Keratinocyte (primary cell): ENCODE results near the gene MC1R. TPM values are rescaled to one million over a fixed set of nuclear protein-coding genes. Genes with fewer than 3 reads are reported as not detected.

Experiments used
- DNase-seq: peaks from one replicate; pipeline ENCODE4 v3.0.0-alpha.2; 2011; ENCODE audit warnings: low read depth, missing footprints, low spot score
- FAIRE-seq: peaks from 2 replicates; lab custom pipeline; 2011; peaks lifted over from hg19 to GRCh38; lab: Jason Lieb, UNC
- H2AFZ ChIP-seq: 2 replicates; pipeline ENCODE4 v1.6.0; 2012; ENCODE audit warnings: low read length, control low read depth, inconsistent platforms; ENCODE audit not compliant: control insufficient read depth
- H3K27ac ChIP-seq: 2 replicates; pipeline ENCODE4 v1.5.1; 2011; ENCODE audit warnings: low read length; ENCODE audit not compliant: control insufficient read depth, insufficient read depth
- H3K27me3 ChIP-seq: 3 replicates; pipeline ENCODE4 v1.6.0; 2011; ENCODE audit warnings: low read length; ENCODE audit not compliant: control insufficient read depth, insufficient read depth; ENCODE audit errors: extremely low read depth
- H3K36me3 ChIP-seq, 2 experiments: 2 replicates in 1 of 2; 3 replicates in 1 of 2; pipeline ENCODE4 v1.5.1; 2011; ENCODE audit warnings: low read length in 2 of 2, mild to moderate bottlenecking in 1 of 2; ENCODE audit not compliant: control insufficient read depth in 2 of 2, insufficient read depth in 2 of 2; ENCODE audit errors: extremely low read depth in 1 of 2
- H3K4me1 ChIP-seq: 3 replicates; pipeline ENCODE4 v1.5.1; 2011; ENCODE audit warnings: low read length; ENCODE audit not compliant: control insufficient read depth, insufficient read depth; ENCODE audit errors: extremely low read depth
- H3K4me2 ChIP-seq: 3 replicates; pipeline ENCODE4 v1.6.0; 2011; ENCODE audit warnings: low read depth, low read length; ENCODE audit not compliant: control insufficient read depth, insufficient read depth; ENCODE audit errors: extremely low read depth
- H3K4me3 ChIP-seq, 3 experiments: fragments of 200-600 bp in 1 of 3; sonication (generic) in 1 of 3; 2 replicates in 2 of 3; 3 replicates in 1 of 3; pipeline ENCODE4 v1.5.1; 2011 to 2016; ENCODE audit warnings: low read length in 3 of 3, mild to moderate bottlenecking in 3 of 3, control low read depth in 2 of 3, inconsistent platforms in 1 of 3, low read depth in 1 of 3, mixed read lengths in 1 of 3, mixed run types in 1 of 3, moderate library complexity in 1 of 3; ENCODE audit not compliant: control insufficient read depth in 2 of 3, insufficient read depth in 2 of 3; ENCODE audit errors: extremely low read depth in 1 of 3
- H3K79me2 ChIP-seq: 2 replicates; pipeline ENCODE4 v1.6.0; 2012; ENCODE audit warnings: low read length; ENCODE audit not compliant: control insufficient read depth, insufficient read depth
- H3K9ac ChIP-seq: 3 replicates; pipeline ENCODE4 v1.6.0; 2011; ENCODE audit warnings: low read length; ENCODE audit not compliant: control insufficient read depth, insufficient read depth; ENCODE audit errors: extremely low read depth
- H3K9me1 ChIP-seq: 3 replicates; pipeline ENCODE4 v1.6.0; 2011; ENCODE audit warnings: low read length; ENCODE audit not compliant: control insufficient read depth, insufficient read depth; ENCODE audit errors: extremely low read depth
- H3K9me3 ChIP-seq: 2 replicates; pipeline ENCODE4 v1.5.1; 2012; ENCODE audit warnings: low read depth, low read length; ENCODE audit not compliant: control insufficient read depth
- H4K20me1 ChIP-seq: 3 replicates; pipeline ENCODE4 v1.6.0; 2011; ENCODE audit warnings: low read length; ENCODE audit not compliant: control insufficient read depth, insufficient read depth; ENCODE audit errors: extremely low read depth
- CTCF ChIP-seq, 3 experiments: IDR thresholded peaks in 1 of 3; conservative IDR thresholded peaks in 1 of 3; optimal IDR thresholded peaks in 1 of 3; 2 replicates in 2 of 3; 3 replicates in 1 of 3; pipeline versions ENCODE3 to v1.5.1; 2011; ENCODE audit warnings: low read length in 3 of 3, mild to moderate bottlenecking in 3 of 3, moderate library complexity in 2 of 3, control low read depth in 1 of 3, inconsistent platforms in 1 of 3; ENCODE audit not compliant: insufficient read depth in 2 of 3; ENCODE audit errors: extremely low read depth in 1 of 3
- EZH2 ChIP-seq: IDR thresholded peaks from one replicate; pipeline ENCODE4 v1.6.1; 2012; ENCODE audit warnings: inconsistent platforms, mild to moderate bottlenecking, low read length, moderate library complexity
- dilution Hi-C: fragments of 300-500 bp; cut with MboI; formaldehyde crosslinking; loops from one replicate; pipeline ENCODE4 v1.7.0; 2020; ENCODE audit warnings: low sequenced_read_pairs; ENCODE audit not compliant: extremely low pct_ligation_motif_present
- polyA plus RNA-seq, 5 experiments: library from polyadenylated mRNA; depleted of rRNA in 3 of 5; stranded (reverse) in 3 of 5; stranded (forward) in 1 of 5; unstranded in 1 of 5; fragments of >200 nt; gene quantifications; 1 replicate in 1 of 5; 2 replicates in 3 of 5; 3 replicates in 1 of 5; pipeline versions ENCODE4 v1.2.1 to v1.2.3, GENCODE V29; 2011 to 2012; ENCODE audit warnings: missing spikeins in 2 of 5, low read depth in 1 of 5, low replicate concordance in 1 of 5

The MC1R gene
- polyA plus RNA-seq, 1 donor (not counting 4 experiments of a cell fraction or from before 2014, with no cell fraction given) = 1.1 TPM

- Histone ChIP-seq H3K9me1 (no peaks in the 10 kb centered on the region), H4K20me1 (no peaks in the 10 kb centered on the region), H3K27me3 (no peaks in the 10 kb centered on the region), H3K9me3 (peaks cover 2% of the 10 kb centered on the region), H3K79me2 (peaks cover 28% of the 10 kb centered on the region), H3K27ac (no peak overlapping the region), H3K4me2 (no peak overlapping the region), H3K9ac (no peak overlapping the region), H3K4me3 (no peak overlapping the region), H2AFZ (no peak overlapping the region), H3K36me3 (peaks cover under 1 to 2% of the 10 kb centered on the region in 2 experiments), H3K4me1 (peaks cover 18% of the 10 kb centered on the region)
- DNase-seq (no peak), FAIRE-seq (no peak)
- no peak for TF ChIP-seq CTCF (optimal IDR thresholded peaks at IDR 0.05 in 1 of 3, IDR thresholded peaks at IDR 0.05 in 1 of 3, conservative IDR thresholded peaks at IDR 0.05 in 1 of 3; ENCODE audit: extremely low read depth in 1 of 3, insufficient read depth in 2 of 3, low read length in 3 of 3)
- TF ChIP-seq EZH2 = no peak
- dilution Hi-C loops = no loop called here
Measured at GRCh38 chr16:89969741-89970410, 51.2 kb downstream of the MC1R start.

Other genes with a start within 250 kb of the MC1R start
- gene CDK10, start 232.2 kb upstream of the MC1R start, polyA plus RNA-seq = 30.6 to 40.1 TPM (median 37.0 TPM) in 3 replicates
- gene SPATA2L, start 217.2 kb upstream of the MC1R start, polyA plus RNA-seq = 1.7 to 3.9 TPM (median 2.8 TPM) in 3 replicates
- 1.6 to 4.0 TPM (median 2.3 TPM) in 3 replicates for gene VPS9D1, start 198.0 kb upstream of the MC1R start, polyA plus RNA-seq
- gene ZNF276, start 197.3 kb upstream of the MC1R start, polyA plus RNA-seq = 9.3 to 17.9 TPM (median 11.3 TPM) in 3 replicates
- gene FANCA, start 102.2 kb upstream of the MC1R start, polyA plus RNA-seq = 4.0 to 15.6 TPM (median 11.3 TPM) in 3 replicates
- gene SPIRE2, start 90.4 kb upstream of the MC1R start, polyA plus RNA-seq = 1.1 to 1.7 TPM (median 1.3 TPM) in 3 replicates
- gene TCF25, start 45.3 kb upstream of the MC1R start, polyA plus RNA-seq = 92.4 to 103 TPM (median 97.5 TPM) in 3 replicates
- gene TUBB3, start 4.5 kb downstream of the MC1R start, polyA plus RNA-seq = 29.2 to 54.2 TPM (median 34.0 TPM) in 3 replicates
- 74.2 to 115 TPM (median 86.4 TPM) in 3 replicates for gene DEF8, start 29.9 kb downstream of the MC1R start, polyA plus RNA-seq
- 1.7 to 4.2 TPM (median 4.1 TPM) in 3 replicates for gene DBNDD1, start 100.6 kb downstream of the MC1R start, polyA plus RNA-seq
- gene PRDM7, start 158.5 kb downstream of the MC1R start, polyA plus RNA-seq = not detected in 3 replicates